HL-60 (cell line): ENCODE measurements around the gene TOMM20.

Source experiments
- GABPA ChIP-seq: IDR thresholded peaks from 2 replicates; pipeline ENCODE4 v1.6.1; 2012; ENCODE audit warnings: low read depth
- POLR2AphosphoS5 ChIP-seq: IDR thresholded peaks from 2 replicates; pipeline ENCODE4 v1.6.1; 2012; ENCODE audit warnings: low read depth
- REST ChIP-seq: IDR thresholded peaks from 2 replicates; pipeline ENCODE4 v1.6.1; 2012; ENCODE audit warnings: low read depth; ENCODE audit not compliant: insufficient replicate concordance
- SPI1 ChIP-seq: IDR thresholded peaks from 2 replicates; pipeline ENCODE4 v1.6.1; 2012; ENCODE audit warnings: low read depth, mild to moderate bottlenecking, borderline replicate concordance
- TF ChIP-seq, protein P1 (sequence below): IDR thresholded peaks from one replicate; pipeline ENCODE4 v1.5.1; 2011; ENCODE audit warnings: low read length, control low read depth, inconsistent platforms; ENCODE audit not compliant: insufficient read depth

DNA sequence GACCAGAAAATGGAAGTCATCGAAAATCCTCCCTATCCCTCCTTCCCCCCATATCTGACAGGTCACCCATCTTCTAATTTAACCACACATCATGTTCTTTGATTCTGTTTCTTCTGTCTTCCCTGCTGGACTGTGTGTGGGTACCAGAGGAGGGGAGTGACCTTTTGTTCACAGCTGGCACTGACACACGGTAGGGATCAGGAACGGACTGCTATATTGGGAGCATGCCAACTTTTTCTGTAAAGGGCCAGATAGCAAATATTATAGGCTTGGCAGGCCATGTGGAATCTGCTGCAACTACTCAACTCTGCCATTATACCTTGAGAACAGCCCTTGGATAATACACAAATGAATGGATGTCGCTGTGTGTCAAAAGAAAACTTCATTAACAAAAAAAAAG lies 7.5 kb upstream of the TOMM20 start:
- TF ChIP-seq, protein P1, sequence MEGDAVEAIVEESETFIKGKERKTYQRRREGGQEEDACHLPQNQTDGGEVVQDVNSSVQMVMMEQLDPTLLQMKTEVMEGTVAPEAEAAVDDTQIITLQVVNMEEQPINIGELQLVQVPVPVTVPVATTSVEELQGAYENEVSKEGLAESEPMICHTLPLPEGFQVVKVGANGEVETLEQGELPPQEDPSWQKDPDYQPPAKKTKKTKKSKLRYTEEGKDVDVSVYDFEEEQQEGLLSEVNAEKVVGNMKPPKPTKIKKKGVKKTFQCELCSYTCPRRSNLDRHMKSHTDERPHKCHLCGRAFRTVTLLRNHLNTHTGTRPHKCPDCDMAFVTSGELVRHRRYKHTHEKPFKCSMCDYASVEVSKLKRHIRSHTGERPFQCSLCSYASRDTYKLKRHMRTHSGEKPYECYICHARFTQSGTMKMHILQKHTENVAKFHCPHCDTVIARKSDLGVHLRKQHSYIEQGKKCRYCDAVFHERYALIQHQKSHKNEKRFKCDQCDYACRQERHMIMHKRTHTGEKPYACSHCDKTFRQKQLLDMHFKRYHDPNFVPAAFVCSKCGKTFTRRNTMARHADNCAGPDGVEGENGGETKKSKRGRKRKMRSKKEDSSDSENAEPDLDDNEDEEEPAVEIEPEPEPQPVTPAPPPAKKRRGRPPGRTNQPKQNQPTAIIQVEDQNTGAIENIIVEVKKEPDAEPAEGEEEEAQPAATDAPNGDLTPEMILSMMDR, result no peak
- TF ChIP-seq POLR2AphosphoS5 (no peak), REST (no peak), GABPA (no peak), SPI1 (no peak)
